ENCODE measurements around the gene CLDND1.
"Not testable (repeated sequence)": the region's sequence is repeated elsewhere in the genome, so short reads cannot be mapped to it uniquely, and the experiment has no call there.

Gene CLDND1

GRCh38 chr3:98522544-98523281, at the start of gene CLDND1:
TSS of gene CLDND1 (minus strand) at chr3:98522902. CDS start at chr3:98521424, 1,478 bp downstream.
- DNase-seq, result peak; percentile 61

GRCh38 chr3:98568402-98568801, 45.7 kb upstream of the CLDND1 start:
- DNase-seq, result no peak

GRCh38 chr3:98567666-98568270, 45.1 kb upstream of the CLDND1 start:
- no peak for DNase-seq

- DNase-seq, result no peak
Observed at GRCh38 chr3:98565843-98566242, 43.1 kb upstream of the CLDND1 start.

- no peak for DNase-seq
Observed at GRCh38 chr3:98565237-98565643, 42.5 kb upstream of the CLDND1 start.

GRCh38 chr3:98564282-98565005, 41.7 kb upstream of the CLDND1 start:
- DNase-seq, result no peak

- DNase-seq, result no peak
Observed at GRCh38 chr3:98563661-98564281, 41.1 kb upstream of the CLDND1 start.

- no peak for DNase-seq
Observed at GRCh38 chr3:98561727-98562521, 39.2 kb upstream of the CLDND1 start.

- DNase-seq, result no peak
Observed at GRCh38 chr3:98560911-98561310, 38.2 kb upstream of the CLDND1 start.

GRCh38 chr3:98559769-98560168, 37.1 kb upstream of the CLDND1 start:
- DNase-seq, result not testable (repeated sequence)

- no peak for DNase-seq
Observed at GRCh38 chr3:98558100-98558827, 35.6 kb upstream of the CLDND1 start.

GRCh38 chr3:98557324-98558010, 34.8 kb upstream of the CLDND1 start:
- no peak for DNase-seq

GRCh38 chr3:98556164-98557130, 33.7 kb upstream of the CLDND1 start:
- no peak for DNase-seq

- DNase-seq, result no peak
Observed at GRCh38 chr3:98555025-98555379, 32.3 kb upstream of the CLDND1 start.

GRCh38 chr3:98554580-98554979, 31.9 kb upstream of the CLDND1 start:
- no peak for DNase-seq

- DNase-seq, result no peak
Observed at GRCh38 chr3:98553753-98554152, 31.1 kb upstream of the CLDND1 start.

- no peak for DNase-seq
Observed at GRCh38 chr3:98553021-98553563, 30.4 kb upstream of the CLDND1 start.

GRCh38 chr3:98552232-98553020, 29.7 kb upstream of the CLDND1 start:
- DNase-seq, result no peak

GRCh38 chr3:98551754-98552153, 29.1 kb upstream of the CLDND1 start:
- no peak for DNase-seq
